Cortex of kidney (tissue), 1 donor: Measurements from ENCODE around the gene NAALADL2.
"Not testable (repeated sequence)": the region's sequence is repeated elsewhere in the genome, so short reads cannot be mapped to it uniquely, and the experiment has no call there.

Experiments used
- DNase-seq: peaks from one replicate; lab custom pipeline; 2025; lab: John Stamatoyannopoulos, UW

NAALADL2 gene

GRCh38 chr3:175381685-175382084, 522.6 kb downstream of the NAALADL2 start:
- DNase-seq = no peak

- DNase-seq = no peak
Observed at GRCh38 chr3:175383371-175383770, 524.2 kb downstream of the NAALADL2 start.

GRCh38 chr3:175383813-175384212, 524.7 kb downstream of the NAALADL2 start:
- DNase-seq = no peak

- no peak for DNase-seq
Observed at GRCh38 chr3:175384569-175384968, 525.4 kb downstream of the NAALADL2 start.

- DNase-seq = no peak
Observed at GRCh38 chr3:175386630-175387029, 527.5 kb downstream of the NAALADL2 start.

DNA sequence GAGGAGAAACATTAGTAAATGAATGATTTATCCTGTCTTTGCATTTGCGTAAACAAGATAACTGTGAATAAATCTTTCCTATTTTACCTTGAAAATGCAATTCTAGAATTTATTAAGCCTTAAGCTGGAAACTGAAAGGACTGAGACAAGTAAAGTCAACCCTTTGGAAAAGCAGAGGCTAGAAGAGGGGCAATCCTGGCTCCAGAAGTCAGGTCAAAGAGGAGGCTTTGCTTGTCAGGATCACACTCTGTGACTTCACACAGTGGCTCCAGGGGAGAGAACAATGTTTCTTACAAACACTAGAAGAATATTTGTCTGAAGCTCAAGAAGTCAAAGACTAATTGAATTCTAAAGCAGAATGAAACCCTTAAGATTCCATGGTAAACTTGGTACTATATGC, 530.4 kb downstream of the NAALADL2 start:
- no peak for DNase-seq

- DNase-seq = no peak
Observed at GRCh38 chr3:175391601-175392000, 532.5 kb downstream of the NAALADL2 start.

DNA sequence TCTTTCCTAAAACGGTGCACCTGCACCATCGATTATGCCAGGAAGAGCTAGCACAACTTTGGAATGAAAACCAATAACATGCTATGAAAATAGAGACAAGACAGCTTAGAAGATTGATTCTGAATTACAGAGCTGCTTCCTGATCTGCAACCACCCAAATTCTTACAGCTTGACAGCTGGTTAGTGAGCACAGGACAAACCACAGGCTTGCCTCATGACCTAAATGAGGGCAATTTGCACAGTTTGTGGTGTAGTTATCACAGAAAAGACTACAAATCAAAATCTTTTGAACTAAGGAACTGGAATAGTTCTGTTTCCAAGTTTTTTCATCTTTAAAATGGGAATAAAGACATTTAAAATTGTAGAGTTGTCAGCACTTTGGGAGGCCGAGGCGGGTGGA, 533.5 kb downstream of the NAALADL2 start:
- no peak for DNase-seq

GRCh38 chr3:175397372-175397771, 538.2 kb downstream of the NAALADL2 start:
- DNase-seq = no peak

DNA sequence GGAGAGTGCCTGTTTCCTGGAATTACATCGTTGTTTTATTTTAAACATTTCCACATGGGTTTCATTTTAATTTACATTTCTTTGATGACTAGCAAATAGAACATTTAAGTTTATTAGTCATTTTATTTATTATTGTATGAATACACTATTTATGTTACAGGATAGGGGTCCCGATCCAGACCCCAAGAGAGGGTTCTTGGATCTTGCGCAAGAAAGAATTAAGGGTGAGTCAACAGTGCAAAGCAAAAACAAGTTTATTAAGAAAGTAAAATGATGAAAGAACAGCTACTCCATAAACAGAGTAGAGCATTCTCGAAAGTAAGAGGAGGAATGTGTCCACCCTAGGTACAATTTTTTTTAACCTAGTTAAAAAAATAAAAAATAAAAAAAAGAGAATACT, 539.5 kb downstream of the NAALADL2 start:
- no peak for DNase-seq

- DNase-seq = no peak
Observed at GRCh38 chr3:175399156-175399840, 540.2 kb downstream of the NAALADL2 start.

GRCh38 chr3:175404027-175404426, 544.9 kb downstream of the NAALADL2 start:
- DNase-seq = no peak

- no peak for DNase-seq
Observed at GRCh38 chr3:175404621-175405020, 545.5 kb downstream of the NAALADL2 start.

DNA sequence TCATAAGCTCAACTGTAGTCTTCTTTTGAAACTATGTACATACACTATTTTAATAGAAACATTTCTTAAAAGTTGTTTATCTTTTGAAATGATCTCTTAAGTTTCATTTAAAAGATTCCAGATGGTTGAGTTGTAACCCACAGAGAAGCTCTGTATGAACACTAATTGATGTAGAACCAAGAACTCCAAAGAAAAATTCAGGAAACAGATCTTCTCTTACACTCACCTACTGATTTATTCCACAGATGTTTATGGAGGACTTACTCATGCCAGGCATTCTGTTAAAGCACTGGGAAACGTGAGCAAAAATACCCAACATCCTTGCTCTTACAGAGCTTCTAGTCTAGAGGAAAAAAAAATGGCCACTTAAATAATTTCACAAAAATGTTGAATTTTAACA, 551.1 kb downstream of the NAALADL2 start:
- DNase-seq = no peak

GRCh38 chr3:175411405-175411804, 552.3 kb downstream of the NAALADL2 start:
- DNase-seq = no peak

- DNase-seq = no peak
Observed at GRCh38 chr3:175411946-175412345, 552.8 kb downstream of the NAALADL2 start.

DNA sequence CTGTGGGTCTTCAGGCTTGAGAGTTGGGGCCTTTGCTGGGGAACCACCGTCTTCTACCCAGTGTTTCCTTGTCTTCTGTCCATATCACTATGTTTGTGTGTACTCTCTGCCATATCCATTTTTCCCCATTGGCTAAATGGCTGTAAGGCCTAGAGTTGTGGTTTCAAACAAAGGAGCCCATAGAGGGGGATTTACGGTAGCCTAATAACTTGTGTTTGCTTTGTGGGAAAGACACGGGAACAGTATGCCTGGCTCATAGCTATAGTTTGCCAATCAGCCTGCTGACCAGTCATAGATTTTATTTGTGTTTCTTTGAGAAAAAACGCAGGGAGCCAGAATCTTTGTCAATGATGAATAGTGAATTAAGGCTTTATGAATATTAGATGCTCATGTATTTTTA, 554.8 kb downstream of the NAALADL2 start:
- no peak for DNase-seq

DNA sequence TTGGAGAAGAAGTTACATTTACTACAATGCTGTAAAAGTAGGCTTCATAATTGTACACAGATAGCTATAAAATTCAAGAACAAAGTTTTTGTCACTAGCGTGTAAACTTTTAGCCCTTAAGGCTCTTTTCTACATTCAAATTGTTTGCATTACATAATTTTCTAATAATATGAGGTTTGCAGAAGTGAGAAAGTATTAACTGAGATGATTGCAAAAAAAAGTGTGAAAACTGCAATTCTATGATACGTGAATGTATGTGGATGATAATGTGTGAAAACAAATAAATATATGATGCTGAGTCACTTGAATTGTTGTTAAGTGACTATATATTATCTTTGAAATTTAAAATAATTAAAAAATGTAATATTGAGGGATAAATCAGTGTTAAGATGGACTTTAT, 557.5 kb downstream of the NAALADL2 start:
- no peak for DNase-seq

GRCh38 chr3:175417426-175417825, 558.3 kb downstream of the NAALADL2 start:
- DNase-seq = no peak

DNA sequence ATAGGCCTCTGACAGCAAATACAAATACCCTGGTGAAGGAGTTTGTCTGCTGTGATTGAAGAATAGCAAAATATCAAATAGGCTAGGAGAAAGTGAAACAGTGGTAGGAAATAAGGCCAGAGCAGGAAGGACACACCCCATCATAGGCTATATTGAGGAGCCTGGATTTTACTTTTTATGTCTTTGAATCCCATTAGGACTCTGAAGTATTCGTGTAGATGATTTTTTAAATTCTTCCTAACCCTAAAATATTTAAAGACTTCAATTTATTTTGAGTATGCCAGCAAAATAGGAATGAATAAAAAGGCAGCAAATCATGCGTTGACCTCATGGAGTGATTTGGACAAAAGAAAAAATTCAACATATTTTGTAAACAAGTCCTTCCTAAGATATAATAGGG, 562.8 kb downstream of the NAALADL2 start:
- no peak for DNase-seq

DNA sequence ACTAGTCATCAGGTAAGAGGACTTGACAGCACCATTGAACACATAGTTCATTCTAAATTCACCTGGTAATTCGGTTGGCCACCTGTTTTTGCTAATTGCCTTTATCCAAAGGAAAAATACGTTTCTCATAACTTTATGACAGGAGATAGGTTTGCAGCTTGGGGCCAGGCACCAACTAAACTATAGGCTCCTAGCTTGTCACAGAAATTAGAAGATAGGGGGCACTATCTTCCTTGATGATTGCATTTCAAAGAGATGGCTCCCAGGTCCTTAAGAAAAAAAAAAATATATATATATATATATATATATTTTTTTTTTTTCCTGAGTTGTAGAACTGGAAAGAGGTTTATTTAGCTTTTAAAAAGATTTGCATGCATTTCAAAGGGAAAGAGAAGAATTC, 563.6 kb downstream of the NAALADL2 start:
- no peak for DNase-seq

DNA sequence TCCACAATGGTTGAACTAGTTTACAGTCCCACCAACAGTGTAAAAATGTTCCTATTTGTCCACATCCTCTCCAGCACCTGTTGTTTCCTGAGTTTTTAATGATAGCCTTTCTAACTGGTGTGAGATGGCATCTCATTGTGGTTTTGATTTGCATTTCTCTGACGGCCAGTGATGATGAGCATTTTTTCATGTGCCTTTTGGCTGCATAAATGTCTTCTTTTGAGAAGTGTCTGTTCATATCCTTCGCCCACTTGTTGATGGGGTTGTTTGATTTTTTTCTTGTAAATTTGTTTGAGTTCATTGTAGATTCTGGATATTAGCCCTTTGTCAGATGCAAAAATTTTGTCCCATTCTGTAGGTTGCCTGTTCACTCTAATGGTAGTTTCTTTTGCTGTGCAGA, 564.7 kb downstream of the NAALADL2 start:
- not testable (repeated sequence) for DNase-seq

GRCh38 chr3:175426805-175427204, 567.7 kb downstream of the NAALADL2 start:
- DNase-seq = no peak

GRCh38 chr3:175428466-175428865, 569.3 kb downstream of the NAALADL2 start:
- DNase-seq = no peak
